ENCODE results near the gene PHF24.

The PHF24 gene

GRCh38 chr9:34984049-34984448 is 26.0 kb downstream of the PHF24 start:
- H3K4me3 ChIP-seq (ENCODE audit: low read length): no peak overlapping the region
- DNase-seq (ENCODE audit: low read depth): no peak
- TF ChIP-seq CTCF (conservative IDR thresholded peaks at IDR 0.05; ENCODE audit: low read length): no peak

GRCh38 chr9:34985311-34985899 is 27.3 kb downstream of the PHF24 start:
- no peak overlapping the region for H3K4me3 ChIP-seq (ENCODE audit: low read length)
- peak; percentile 40 for DNase-seq (ENCODE audit: low read depth)
- TF ChIP-seq CTCF (conservative IDR thresholded peaks at IDR 0.05; ENCODE audit: low read length): peak; percentile 81

- no peak for TF ChIP-seq CTCF (conservative IDR thresholded peaks at IDR 0.05; ENCODE audit: low read length)
- no peak overlapping the region for H3K4me3 ChIP-seq (ENCODE audit: low read length)
- DNase-seq (ENCODE audit: low read depth): no peak
Observed at GRCh38 chr9:34986540-34987047, 28.5 kb downstream of the PHF24 start.

GRCh38 chr9:34987160-34987901 is 29.2 kb downstream of the PHF24 start:
- TF ChIP-seq CTCF (conservative IDR thresholded peaks at IDR 0.05; ENCODE audit: low read length): no peak
- no peak for DNase-seq (ENCODE audit: low read depth)
- H3K4me3 ChIP-seq (ENCODE audit: low read length): no peak overlapping the region

GRCh38 chr9:34988218-34989002 is 30.3 kb downstream of the PHF24 start:
- TF ChIP-seq CTCF (conservative IDR thresholded peaks at IDR 0.05; ENCODE audit: low read length): no peak
- H3K4me3 ChIP-seq (ENCODE audit: low read length): peak overlapping the region; percentile 71
- no peak for DNase-seq (ENCODE audit: low read depth)

GRCh38 chr9:34989003-34989945 is 31.2 kb downstream of the PHF24 start, which contains the start of gene DNAJB5:
Gene DNAJB5 (plus strand): TSS chr9:34989745. CDS start chr9:34990631, 886 bp downstream.
- DNase-seq (ENCODE audit: low read depth): peak; percentile 100

More at GRCh38 chr9:34989003-34989945, 31.2 kb downstream of the PHF24 start, which contains the start of gene DNAJB5:
- TF ChIP-seq CTCF (conservative IDR thresholded peaks at IDR 0.05; ENCODE audit: low read length): no peak
- H3K4me3 ChIP-seq (ENCODE audit: low read length): peak within 1 kb of the TSS; percentile 86

Measured in AG10803 (cell line).